Measurements from ENCODE around the gene SC5D.

The SC5D gene

DNA sequence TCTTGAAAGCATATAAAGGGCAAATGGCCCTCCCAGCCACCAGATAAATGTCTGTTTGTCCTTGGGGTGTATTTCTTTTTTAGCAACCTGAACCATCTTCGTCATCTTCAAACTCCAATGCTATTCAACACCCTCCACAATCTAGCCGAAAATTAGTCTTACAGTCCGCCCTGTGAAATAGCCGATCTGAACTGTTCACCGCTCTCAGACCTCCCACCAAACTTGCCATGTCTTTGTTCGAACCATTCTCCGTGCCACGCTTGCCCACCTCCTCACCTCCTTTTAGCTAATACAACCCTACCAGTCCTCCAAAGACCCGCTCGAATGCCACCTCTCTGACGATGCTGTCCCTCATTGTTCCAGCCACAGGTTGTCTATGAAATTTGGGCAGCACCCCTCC lies 46.0 kb downstream of the SC5D start:
- H3K27ac ChIP-seq (ENCODE audit: low read depth, low read length), result no peak overlapping the region
- no peaks in the 10 kb centered on the region for H3K27me3 ChIP-seq (ENCODE audit: control insufficient read depth, insufficient read depth, low read length)
- H3K4me3 ChIP-seq (ENCODE audit: low read length), result no peak overlapping the region

DNA sequence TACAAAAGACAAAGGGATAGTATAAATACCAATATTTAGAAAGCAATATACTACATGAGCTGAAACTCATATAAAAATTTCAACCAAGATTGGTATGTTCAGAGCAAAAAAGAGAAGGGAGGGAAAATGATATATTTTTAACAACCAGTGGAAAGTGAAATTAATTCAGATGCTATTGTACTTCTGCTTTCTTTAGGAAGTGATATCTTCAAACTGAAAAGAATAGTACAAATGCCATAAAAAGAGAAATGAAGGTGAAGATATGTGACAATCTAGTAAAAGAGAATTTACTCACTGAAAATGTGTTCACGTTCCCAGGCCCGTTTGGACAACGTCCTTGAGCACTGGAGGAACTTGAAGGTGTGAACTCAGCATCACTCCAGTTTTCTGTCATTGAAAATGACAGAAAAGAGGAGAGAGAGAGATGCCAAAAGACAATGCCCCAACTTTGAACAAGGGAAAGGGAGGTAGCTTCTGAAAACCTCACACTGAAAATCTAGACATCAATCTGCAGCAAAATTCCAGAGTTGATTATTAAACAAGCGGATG lies 47.5 kb downstream of the SC5D start:
- no peaks in the 10 kb centered on the region for H3K4me1 ChIP-seq (ENCODE audit: control insufficient read depth, insufficient read depth, low read length)
- H3K36me3 ChIP-seq (ENCODE audit: control insufficient read depth, insufficient read depth, low read length), result no peaks in the 10 kb centered on the region
- H3K27ac ChIP-seq (ENCODE audit: low read depth, low read length), result no peak overlapping the region
- H3K9ac ChIP-seq (ENCODE audit: low read length), result no peak overlapping the region
- H3K27me3 ChIP-seq (ENCODE audit: control insufficient read depth, insufficient read depth, low read length), result no peaks in the 10 kb centered on the region
- H3K4me3 ChIP-seq (ENCODE audit: low read length), result no peak overlapping the region

More for the DNA sequence above, 46.0 kb downstream of the SC5D start:
- Histone ChIP-seq H3K9ac (ENCODE audit: low read length) (no peak overlapping the region), H3K36me3 (ENCODE audit: control insufficient read depth, insufficient read depth, low read length) (no peaks in the 10 kb centered on the region), H3K4me1 (ENCODE audit: control insufficient read depth, insufficient read depth, low read length) (no peaks in the 10 kb centered on the region)

DNA sequence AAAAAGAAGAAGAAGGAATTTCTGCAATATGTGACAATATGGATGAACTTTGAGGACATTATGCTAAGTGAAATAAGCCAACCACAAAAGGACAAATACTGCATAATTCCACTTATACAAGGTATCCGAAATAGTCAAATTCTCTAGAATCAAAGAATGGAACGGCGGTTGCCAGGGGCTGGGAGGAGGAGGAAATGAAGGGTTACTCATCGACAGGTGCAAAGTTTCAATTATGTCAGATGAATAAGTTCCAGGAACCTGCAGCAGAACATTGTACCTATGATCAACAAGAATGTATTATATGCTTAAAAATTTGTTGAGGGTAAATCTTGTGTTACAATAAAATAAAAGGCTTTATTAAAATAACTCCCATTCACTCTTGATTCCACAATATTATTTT lies 49.0 kb downstream of the SC5D start:
- no peak overlapping the region for H3K27ac ChIP-seq (ENCODE audit: low read depth, low read length)
- H3K4me1 ChIP-seq (ENCODE audit: control insufficient read depth, insufficient read depth, low read length), result no peaks in the 10 kb centered on the region

DNA sequence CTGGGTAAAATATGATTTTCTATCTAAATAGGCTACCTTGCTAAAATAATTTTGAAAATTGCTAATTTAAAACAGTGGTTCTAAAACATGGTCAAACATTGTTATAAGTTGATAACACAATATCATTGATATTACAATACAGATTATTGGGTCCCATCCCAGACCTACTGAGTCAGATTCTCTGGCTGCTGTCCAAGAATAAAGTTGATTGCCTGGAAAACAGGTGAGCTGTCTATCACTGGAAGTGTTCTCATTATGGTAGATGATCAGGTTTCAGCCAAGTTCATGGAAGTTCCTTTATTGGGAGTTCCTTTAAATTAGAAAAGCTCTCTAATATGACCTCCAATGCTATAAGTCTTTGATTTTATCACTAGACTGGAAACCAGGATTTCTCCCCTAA lies 52.3 kb downstream of the SC5D start:
- Histone ChIP-seq H3K36me3 (ENCODE audit: control insufficient read depth, insufficient read depth, low read length) (no peaks in the 10 kb centered on the region), H3K9ac (ENCODE audit: low read length) (no peak overlapping the region), H3K4me3 (ENCODE audit: low read length) (no peak overlapping the region), H3K4me1 (ENCODE audit: control insufficient read depth, insufficient read depth, low read length) (no peaks in the 10 kb centered on the region), H3K27ac (ENCODE audit: low read depth, low read length) (no peak overlapping the region), H3K27me3 (ENCODE audit: control insufficient read depth, insufficient read depth, low read length) (no peaks in the 10 kb centered on the region)

More for the DNA sequence above, 49.0 kb downstream of the SC5D start:
- no peaks in the 10 kb centered on the region for H3K36me3 ChIP-seq (ENCODE audit: control insufficient read depth, insufficient read depth, low read length)
- H3K9ac ChIP-seq (ENCODE audit: low read length), result no peak overlapping the region
- H3K27me3 ChIP-seq (ENCODE audit: control insufficient read depth, insufficient read depth, low read length), result no peaks in the 10 kb centered on the region
- no peak overlapping the region for H3K4me3 ChIP-seq (ENCODE audit: low read length)

DNA sequence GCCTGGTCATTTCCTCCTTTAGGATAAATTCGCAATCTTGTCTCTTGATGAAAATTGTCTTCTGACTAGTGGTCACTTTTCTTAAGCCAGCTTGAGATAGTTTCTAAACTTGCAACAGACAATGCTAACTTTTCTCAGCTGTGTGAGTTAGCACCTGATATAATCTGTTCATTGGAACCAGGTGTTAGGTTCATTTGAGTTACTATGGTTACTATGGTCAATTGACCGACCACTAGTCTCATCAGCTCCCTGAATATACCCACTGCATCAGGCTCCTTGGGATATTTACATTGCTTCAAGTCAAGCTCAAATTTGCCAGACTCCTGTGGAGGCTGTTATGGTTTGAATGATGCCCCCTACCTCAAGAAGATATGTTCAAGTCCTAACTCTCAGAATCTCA lies 54.5 kb downstream of the SC5D start:
- Histone ChIP-seq H3K4me3 (ENCODE audit: low read length) (no peak overlapping the region), H3K4me1 (ENCODE audit: control insufficient read depth, insufficient read depth, low read length) (peaks cover 7% of the 10 kb centered on the region), H3K27ac (ENCODE audit: low read depth, low read length) (no peak overlapping the region), H3K9ac (ENCODE audit: low read length) (no peak overlapping the region), H3K27me3 (ENCODE audit: control insufficient read depth, insufficient read depth, low read length) (no peaks in the 10 kb centered on the region), H3K36me3 (ENCODE audit: control insufficient read depth, insufficient read depth, low read length) (no peaks in the 10 kb centered on the region)

DNA sequence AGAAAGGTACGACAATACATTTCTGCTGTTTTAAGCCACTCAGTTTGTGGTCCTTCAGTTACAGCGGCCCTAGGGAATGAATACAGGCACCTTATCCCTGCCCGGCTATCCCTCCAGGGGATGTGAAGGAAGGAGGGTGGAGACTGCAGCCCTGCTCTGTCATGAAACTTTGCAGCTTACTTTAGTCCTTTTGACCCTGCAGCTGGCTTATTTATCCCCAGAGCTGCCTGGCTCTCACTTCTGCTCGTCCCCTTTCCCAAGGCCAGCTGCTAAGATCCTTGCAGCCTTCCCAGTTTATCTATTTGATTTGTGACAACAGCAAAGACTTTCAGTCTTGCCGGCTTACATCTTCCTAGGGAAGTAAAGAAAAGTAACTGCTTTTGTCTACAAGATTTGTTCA lies 55.2 kb downstream of the SC5D start:
- H3K36me3 ChIP-seq (ENCODE audit: control insufficient read depth, insufficient read depth, low read length), result no peaks in the 10 kb centered on the region
- H3K27ac ChIP-seq (ENCODE audit: low read depth, low read length), result no peak overlapping the region

DNA sequence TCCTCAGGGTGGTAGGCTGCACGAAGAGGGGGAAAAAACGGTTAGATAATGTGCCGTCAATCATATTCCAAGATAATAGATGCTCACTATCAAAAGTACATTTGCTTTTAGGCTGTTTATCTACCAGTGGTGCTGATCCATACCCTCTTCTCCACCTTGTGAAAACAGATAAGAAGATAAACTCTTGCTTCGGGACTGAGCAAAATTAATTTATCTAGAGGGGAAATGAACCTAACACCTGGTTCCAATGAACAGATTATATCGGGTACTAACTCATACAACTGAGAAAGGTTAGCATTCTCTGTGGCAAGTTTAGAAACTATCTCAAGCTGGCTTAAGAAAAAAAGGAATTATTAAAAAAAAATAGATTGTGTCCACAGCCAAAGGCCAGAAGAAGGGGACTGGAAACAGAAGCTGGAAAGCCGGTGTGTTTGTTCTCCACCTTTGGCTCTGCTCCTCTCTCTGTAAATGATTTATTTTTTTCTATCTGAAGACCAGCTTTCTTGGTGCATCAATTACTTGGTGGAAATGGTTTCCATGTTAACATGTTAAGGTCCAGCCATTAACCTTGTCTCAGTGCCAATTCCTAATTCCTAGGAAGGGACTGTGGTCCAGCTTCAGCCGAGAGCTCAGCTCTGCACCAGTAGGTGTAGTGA lies 55.8 kb downstream of the SC5D start:
- no peaks in the 10 kb centered on the region for H3K36me3 ChIP-seq (ENCODE audit: control insufficient read depth, insufficient read depth, low read length)
- H3K27me3 ChIP-seq (ENCODE audit: control insufficient read depth, insufficient read depth, low read length), result no peaks in the 10 kb centered on the region
- peaks cover 17% of the 10 kb centered on the region for H3K4me1 ChIP-seq (ENCODE audit: control insufficient read depth, insufficient read depth, low read length)
- no peak overlapping the region for H3K9ac ChIP-seq (ENCODE audit: low read length)
- no peak overlapping the region for H3K4me3 ChIP-seq (ENCODE audit: low read length)
- no peak overlapping the region for H3K27ac ChIP-seq (ENCODE audit: low read depth, low read length)

More for the DNA sequence above, 55.2 kb downstream of the SC5D start:
- Histone ChIP-seq H3K4me1 (ENCODE audit: control insufficient read depth, insufficient read depth, low read length) (peaks cover 14% of the 10 kb centered on the region), H3K4me3 (ENCODE audit: low read length) (no peak overlapping the region), H3K27me3 (ENCODE audit: control insufficient read depth, insufficient read depth, low read length) (no peaks in the 10 kb centered on the region), H3K9ac (ENCODE audit: low read length) (no peak overlapping the region)

DNA sequence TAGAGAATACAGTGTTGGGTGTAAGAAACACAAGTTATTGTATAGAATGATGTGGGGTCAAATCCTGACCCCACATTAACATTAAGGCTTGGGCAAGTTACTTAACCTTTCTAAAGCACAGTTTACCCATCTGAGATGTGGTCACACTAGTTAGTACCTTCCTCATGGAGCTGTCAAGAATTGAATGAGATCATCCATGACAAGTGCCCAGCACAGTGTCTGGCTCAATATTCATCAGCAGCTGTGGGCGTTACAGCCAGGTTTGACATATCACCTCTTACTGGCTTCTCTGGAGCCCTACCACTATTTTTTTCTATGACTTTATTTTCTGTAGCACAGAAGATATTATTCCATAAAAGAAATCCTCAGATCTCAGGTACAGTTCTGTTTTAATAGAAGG lies 57.2 kb downstream of the SC5D start:
- no peaks in the 10 kb centered on the region for H3K36me3 ChIP-seq (ENCODE audit: control insufficient read depth, insufficient read depth, low read length)
- H3K27ac ChIP-seq (ENCODE audit: low read depth, low read length), result no peak overlapping the region
- H3K4me1 ChIP-seq (ENCODE audit: control insufficient read depth, insufficient read depth, low read length), result peaks cover 17% of the 10 kb centered on the region
- no peak overlapping the region for H3K4me3 ChIP-seq (ENCODE audit: low read length)
- no peaks in the 10 kb centered on the region for H3K27me3 ChIP-seq (ENCODE audit: control insufficient read depth, insufficient read depth, low read length)
- H3K9ac ChIP-seq (ENCODE audit: low read length), result no peak overlapping the region

DNA sequence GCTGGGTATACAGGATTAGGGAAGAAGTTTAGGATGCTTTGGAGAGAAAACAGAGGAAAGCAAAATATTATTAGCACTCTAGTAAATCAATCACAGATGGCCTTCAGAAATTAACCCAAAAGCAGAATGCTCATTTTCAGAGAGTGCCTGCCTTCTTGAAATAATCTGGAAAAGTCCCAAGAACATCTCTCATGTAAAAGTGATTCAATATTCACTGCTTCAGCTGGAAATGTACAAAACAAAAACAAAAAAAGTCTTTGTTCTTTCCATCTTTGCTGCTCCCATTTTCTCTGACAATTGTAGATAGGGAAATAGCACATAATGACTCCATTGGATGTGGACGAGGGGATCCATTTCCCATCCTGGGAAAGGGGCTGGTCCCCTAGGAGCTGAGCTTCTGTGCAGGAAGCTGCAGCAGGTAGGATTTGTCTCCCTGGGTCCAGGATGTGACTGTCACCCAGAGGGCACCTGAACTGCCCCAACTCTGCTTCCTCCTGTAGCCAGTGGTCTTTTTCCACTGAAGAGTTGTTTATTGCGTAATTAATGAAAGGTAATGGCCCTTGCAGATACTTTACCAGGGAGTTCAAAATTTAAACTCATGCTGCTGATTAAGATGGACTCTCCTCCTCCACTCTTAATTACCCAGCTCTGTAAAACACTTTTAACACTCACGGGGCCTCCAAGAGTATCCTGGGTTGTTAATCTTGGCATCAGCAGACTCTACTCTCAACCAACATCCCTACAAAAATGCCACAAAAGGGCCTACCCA lies 57.9 kb downstream of the SC5D start:
- Histone ChIP-seq H3K4me1 (ENCODE audit: control insufficient read depth, insufficient read depth, low read length) (peaks cover 17% of the 10 kb centered on the region), H3K36me3 (ENCODE audit: control insufficient read depth, insufficient read depth, low read length) (no peaks in the 10 kb centered on the region), H3K9ac (ENCODE audit: low read length) (no peak overlapping the region), H3K27me3 (ENCODE audit: control insufficient read depth, insufficient read depth, low read length) (no peaks in the 10 kb centered on the region), H3K4me3 (ENCODE audit: low read length) (no peak overlapping the region), H3K27ac (ENCODE audit: low read depth, low read length) (no peak overlapping the region)

DNA sequence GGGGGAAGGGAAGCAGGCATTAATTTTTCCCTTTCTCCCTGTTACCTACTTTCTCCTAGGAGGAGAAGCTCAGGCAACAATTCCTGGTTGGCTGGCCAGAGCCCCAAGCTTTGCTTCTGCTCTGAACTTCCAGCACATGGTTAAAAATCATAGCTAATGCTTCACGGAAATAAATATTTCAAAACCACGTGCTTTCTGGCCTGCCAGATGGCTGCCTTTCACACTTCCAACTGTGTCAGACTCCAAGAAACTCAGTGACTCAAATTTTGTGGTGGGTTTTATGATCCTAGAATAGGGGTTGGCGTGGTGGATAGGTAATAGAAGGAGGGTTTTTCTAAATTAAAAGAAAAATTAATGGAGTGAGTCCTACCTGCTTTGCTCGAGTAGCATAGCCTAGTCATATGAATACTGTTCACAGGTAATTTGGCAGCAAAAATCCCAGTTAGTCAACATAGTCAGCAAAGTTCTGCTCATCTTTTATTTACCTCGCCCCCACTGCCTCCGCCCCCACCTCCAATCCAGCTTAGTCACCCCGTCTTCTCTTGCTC lies 58.6 kb downstream of the SC5D start:
- Histone ChIP-seq H3K27me3 (ENCODE audit: control insufficient read depth, insufficient read depth, low read length) (no peaks in the 10 kb centered on the region), H3K9ac (ENCODE audit: low read length) (no peak overlapping the region), H3K36me3 (ENCODE audit: control insufficient read depth, insufficient read depth, low read length) (no peaks in the 10 kb centered on the region), H3K4me3 (ENCODE audit: low read length) (no peak overlapping the region), H3K4me1 (ENCODE audit: control insufficient read depth, insufficient read depth, low read length) (peaks cover 17% of the 10 kb centered on the region), H3K27ac (ENCODE audit: low read depth, low read length) (no peak overlapping the region)

DNA sequence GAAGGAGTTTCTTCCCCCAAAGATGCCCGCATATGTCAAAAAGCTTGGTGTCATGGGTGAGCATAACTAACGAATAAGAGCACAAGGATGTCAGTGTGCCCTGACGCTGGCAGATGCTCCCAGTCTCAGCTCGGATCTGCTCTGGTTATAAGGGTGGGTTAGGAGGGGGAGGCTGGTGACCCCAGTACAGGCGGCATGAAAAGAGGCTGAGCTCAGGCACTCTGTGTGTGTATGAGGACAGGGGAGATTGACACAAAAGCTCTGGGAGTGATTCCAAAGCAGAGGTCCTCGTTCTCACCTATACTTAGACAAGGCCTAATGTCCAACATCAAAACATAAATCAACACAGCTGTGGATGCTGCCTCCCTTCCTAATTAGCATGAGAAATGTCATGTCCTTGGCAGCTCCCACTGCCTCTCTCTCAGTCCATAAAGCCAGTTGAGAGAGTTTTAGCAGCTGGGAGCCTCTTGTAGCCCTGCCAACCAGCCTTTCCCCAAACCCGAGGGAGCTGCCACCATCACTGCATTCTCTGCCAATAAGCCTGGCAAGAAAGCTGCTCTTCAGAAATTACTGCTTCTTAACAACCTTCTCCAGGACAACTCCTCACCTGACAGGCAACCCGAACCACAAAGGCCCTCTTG lies 59.8 kb downstream of the SC5D start:
- H3K36me3 ChIP-seq (ENCODE audit: control insufficient read depth, insufficient read depth, low read length), result no peaks in the 10 kb centered on the region
- H3K4me3 ChIP-seq (ENCODE audit: low read length), result no peak overlapping the region
- H3K4me1 ChIP-seq (ENCODE audit: control insufficient read depth, insufficient read depth, low read length), result peaks cover 17% of the 10 kb centered on the region
- peak overlapping the region; percentile 43 for H3K27ac ChIP-seq (ENCODE audit: low read depth, low read length)
- H3K27me3 ChIP-seq (ENCODE audit: control insufficient read depth, insufficient read depth, low read length), result no peaks in the 10 kb centered on the region
- no peak overlapping the region for H3K9ac ChIP-seq (ENCODE audit: low read length)

DNA sequence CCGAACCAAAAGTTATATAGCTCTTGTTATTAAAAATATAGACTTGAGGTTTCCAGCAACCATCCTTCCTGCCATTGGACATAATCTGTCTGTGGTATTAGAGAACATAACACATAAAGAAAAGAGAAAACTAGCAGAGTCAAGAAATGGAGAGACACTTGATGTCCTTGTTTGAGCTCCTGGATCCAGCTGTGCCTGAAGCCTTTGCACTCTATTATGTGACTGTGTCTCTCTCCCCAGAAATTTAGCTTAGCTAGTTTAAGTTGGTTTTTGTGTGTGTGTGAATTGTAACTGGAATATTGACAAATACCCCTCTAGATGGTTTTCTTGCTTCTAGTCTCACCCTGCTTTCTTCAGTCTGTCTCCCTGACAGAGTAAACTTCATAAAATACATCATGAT lies 61.6 kb downstream of the SC5D start:
- Histone ChIP-seq H3K9ac (ENCODE audit: low read length) (no peak overlapping the region), H3K27ac (ENCODE audit: low read depth, low read length) (no peak overlapping the region), H3K36me3 (ENCODE audit: control insufficient read depth, insufficient read depth, low read length) (no peaks in the 10 kb centered on the region), H3K4me1 (ENCODE audit: control insufficient read depth, insufficient read depth, low read length) (peaks cover 17% of the 10 kb centered on the region), H3K4me3 (ENCODE audit: low read length) (no peak overlapping the region), H3K27me3 (ENCODE audit: control insufficient read depth, insufficient read depth, low read length) (no peaks in the 10 kb centered on the region)
